ENCODE results near the gene CCDC149.

DNA sequence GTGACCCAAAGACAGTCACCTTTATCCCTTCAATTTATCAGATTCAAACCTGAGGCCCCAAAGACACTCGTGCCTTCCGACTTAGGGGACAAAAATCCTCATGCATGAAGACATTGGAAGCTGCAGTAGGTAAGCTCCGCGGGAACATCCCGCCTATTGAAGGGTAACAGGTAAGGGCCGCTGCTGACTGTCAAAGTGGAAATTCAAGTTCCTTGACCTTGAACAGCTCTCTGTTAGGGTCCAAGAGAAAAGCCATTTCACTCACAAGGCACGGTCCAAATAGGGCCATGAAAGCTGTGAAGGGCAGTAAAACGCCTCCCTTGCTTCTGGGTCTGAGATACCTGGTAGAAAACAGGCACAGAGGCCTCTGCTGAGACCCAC, 34.2 kb downstream of the CCDC149 start:
- TF ChIP-seq, protein P1, sequence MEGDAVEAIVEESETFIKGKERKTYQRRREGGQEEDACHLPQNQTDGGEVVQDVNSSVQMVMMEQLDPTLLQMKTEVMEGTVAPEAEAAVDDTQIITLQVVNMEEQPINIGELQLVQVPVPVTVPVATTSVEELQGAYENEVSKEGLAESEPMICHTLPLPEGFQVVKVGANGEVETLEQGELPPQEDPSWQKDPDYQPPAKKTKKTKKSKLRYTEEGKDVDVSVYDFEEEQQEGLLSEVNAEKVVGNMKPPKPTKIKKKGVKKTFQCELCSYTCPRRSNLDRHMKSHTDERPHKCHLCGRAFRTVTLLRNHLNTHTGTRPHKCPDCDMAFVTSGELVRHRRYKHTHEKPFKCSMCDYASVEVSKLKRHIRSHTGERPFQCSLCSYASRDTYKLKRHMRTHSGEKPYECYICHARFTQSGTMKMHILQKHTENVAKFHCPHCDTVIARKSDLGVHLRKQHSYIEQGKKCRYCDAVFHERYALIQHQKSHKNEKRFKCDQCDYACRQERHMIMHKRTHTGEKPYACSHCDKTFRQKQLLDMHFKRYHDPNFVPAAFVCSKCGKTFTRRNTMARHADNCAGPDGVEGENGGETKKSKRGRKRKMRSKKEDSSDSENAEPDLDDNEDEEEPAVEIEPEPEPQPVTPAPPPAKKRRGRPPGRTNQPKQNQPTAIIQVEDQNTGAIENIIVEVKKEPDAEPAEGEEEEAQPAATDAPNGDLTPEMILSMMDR (IDR thresholded peaks at IDR 0.05; ENCODE audit: poor library complexity) = no peak
- TF ChIP-seq EZH2 (IDR thresholded peaks at IDR 0.05; ENCODE audit: borderline replicate concordance) = no peak
- no peak for TF ChIP-seq EZH2phosphoT487 (IDR thresholded peaks at IDR 0.05; ENCODE audit: low read depth, severe bottlenecking, unreplicated experiment)
